ENCODE measurements around the gene ZNF217.
"Not testable (repeated sequence)": the region's sequence is repeated elsewhere in the genome, so short reads cannot be mapped to it uniquely, and the experiment has no call there.

Gene ZNF217

DNA sequence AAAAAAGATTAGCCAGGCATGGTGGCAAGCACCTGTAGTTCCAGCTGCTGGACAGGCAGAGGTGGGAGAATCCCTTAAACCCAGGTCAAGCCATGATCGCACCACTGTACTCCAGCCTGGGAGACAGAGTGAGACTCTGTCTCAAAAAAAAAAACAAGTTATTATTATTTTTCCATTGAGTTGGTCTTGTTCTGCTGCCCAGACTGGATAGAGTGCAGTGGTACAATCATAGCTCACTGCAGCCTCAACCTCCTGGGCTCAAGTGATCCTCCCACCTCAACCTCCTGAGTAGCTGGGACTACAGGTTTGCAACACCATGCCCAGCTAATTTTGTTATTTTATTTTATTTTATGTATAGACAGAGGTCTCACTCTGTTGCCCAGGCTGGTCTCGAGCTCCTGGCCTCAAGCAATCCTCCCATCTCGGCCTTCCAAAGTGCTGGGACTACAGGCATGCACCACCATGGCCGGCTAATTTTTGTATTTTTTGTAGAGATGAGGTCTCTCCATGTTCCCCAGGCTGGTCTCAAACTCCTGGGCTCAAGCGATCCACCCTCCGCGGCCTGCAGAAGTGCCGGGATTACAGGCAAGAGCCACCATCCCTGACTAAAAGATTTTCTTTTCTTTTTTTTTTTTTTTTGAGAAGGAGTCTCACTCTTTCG lies 31.4 kb downstream of the ZNF217 start:
- DNase-seq, result not testable (repeated sequence)

DNA sequence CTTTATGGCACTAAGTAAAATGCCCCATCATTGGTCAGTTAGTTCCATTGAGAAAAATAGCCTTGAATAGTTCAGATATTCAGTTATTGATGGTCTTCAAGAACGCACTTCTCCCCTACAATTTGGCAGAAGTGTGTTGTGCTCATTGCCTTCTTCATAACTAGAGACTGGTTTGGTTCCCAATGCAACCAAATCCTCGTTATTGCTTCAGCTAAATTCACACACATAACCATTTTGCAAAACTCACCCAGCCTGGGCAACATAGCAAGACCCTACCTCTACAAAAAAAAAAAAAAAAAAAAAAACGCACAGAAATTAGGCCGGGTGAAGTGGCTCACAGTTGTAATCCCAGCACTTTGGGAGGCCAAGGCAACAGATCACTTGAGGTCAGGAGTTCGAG lies 32.1 kb downstream of the ZNF217 start:
- DNase-seq, result no peak

DNA sequence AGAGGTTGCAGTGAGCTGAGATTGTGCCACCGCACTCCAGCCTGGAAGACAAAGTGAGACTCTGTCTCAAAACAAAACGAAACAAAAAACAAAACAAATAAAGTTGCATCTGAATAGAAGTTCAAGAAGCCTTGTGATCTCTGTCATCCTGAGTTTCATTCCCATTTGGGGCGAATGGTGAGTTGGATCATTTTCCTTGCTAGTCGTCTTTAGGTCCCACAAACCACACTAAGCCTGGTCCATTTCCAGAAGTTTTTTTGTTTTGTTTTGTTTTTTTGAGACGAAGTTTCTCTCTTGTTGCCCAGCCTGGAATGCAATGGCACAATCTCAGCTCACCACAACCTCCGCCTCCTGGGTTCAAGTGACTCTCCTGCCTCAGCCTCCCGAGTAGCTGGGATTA lies 33.8 kb downstream of the ZNF217 start:
- DNase-seq, result no peak

DNA sequence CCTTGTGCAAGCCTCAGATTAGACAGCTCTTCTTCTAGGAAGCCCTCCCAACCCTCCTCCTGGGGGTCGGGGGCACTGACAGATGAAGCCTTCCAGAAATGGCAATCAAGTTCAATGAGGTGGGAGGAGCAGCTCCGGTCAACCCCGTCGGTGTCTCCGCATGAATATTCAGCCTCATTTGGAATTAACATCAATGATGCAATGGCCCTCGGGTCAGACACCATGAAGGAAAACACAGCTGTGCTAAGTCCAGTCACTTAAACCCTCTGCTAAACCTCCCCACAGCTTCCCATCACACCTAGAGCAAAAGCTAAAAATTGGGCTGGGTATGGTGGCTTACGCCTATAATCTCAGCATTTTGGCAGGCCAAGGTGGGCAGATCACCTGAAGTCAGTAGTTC lies 36.5 kb downstream of the ZNF217 start:
- DNase-seq, result no peak

DNA sequence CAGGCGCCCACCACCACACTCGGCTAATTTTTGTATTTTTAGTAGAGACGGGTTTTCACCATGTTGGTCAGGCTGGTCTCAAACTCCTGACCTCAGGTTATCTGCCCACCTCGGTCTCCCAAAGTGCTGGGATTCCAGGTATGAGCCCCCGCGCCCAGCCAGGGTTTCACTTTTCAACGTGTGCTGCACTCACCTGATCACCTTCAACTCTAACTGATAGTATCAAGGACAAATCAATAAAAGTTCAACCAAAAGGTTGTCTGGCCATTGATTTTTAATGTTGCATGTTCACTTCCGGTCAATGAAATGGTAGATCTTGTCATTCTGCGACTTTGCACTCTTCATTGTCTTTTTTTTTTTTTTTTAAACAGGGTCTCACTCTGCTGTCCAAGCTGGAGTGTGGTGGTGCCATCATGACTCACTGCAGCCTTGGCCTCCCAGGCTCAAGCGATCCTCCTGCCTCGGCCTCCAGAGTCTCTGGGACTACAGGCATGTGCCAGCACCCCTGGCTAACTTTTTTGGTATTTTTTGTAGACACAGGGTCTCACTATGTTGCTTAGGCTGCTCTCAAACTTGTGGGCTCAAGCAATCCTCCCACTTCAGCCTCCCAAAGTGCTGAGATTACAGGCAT lies 37.3 kb downstream of the ZNF217 start:
- DNase-seq, result no peak

DNA sequence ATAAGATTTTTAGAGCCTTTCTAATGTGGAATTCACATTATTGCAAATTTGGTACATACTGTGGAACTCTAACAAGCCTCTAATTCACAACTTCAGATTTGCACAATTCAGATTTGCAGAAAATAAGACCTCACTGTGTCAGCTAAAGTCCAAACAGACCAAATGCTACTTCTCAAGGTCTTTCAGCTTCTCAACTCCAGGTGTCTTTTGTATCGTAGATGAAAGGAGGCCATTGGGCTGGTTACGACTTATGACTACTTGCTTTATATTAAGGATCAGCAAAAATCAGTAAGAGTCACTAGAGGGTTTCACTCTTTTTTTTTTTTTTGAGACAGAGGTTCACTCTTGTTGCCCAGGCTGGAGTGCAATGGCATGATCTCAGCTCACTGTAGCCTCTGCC lies 37.8 kb downstream of the ZNF217 start:
- no peak for DNase-seq

DNA sequence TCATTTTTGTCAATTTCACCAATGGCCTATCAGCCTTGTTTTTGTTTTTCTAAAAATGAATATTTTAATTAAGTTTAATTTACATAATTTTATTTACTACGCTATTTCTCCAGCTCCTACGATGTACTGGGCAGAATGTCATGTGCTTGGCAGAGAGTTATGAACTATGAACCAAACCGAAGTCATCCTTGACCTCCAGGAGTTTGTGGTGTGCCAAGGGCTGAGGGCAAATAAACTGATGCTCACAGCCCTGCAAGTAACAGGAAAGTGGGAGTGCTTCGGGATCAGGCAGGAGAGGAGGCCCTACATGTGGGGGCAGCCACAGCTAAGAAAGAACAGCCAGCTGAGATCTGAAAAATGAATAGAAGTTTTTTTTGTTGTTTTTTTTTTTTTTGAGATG lies 38.6 kb downstream of the ZNF217 start:
- no peak for DNase-seq

DNA sequence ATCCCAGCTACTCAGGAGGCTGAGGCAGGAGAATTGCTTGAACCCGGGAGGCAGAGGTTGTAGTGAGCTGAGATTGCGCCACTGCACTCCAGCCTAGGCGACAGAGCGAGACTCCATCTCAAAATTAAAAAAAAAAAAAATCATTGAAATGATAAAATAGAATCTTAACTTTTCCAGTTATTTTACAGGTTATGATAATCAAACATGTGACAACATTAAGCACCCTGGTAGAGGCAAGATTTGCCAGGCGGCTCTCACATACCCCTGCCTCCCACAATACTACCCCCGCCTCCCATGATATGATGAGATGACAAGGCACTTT lies 41.1 kb downstream of the ZNF217 start:
- DNase-seq, result not testable (repeated sequence)

DNA sequence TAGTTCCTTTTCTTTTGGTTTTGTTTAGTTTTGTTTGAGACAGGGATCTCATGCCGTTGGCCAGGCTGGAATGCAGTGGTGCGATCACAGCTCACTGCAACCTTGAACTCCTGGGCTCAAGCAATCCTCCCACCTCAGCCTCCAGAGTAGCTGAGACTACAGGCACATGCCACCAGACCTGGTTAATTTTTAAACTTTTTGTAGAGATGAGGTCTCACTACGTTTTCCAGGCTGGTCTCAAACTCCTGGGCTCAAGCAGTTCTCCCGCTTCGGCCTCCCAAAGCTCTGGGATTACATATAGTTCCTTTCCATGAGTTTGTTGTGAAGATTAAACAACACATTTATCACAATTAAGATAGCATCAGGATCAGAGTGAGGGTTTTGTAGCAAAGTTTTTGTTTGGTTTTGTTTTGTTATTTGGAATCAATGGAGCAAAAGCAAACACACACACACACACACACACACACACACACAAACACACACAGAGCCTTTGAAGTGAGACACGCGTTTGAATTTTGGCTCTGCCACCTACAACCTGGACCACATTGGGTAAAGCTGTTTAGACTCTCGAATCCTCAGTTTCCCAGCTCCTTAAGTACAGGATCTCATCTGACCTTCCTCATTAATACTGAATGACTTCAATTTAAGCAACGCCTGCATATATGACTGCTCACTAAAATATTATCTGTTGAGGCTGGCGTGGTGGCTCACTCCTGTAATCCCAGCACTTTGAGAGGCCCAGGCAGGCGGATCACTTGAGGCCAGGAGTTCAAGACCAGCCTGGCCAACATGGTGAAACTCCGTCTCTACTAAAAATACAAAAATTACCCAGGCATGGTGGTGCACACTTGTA lies 41.7 kb downstream of the ZNF217 start:
- DNase-seq, result not testable (repeated sequence)

DNA sequence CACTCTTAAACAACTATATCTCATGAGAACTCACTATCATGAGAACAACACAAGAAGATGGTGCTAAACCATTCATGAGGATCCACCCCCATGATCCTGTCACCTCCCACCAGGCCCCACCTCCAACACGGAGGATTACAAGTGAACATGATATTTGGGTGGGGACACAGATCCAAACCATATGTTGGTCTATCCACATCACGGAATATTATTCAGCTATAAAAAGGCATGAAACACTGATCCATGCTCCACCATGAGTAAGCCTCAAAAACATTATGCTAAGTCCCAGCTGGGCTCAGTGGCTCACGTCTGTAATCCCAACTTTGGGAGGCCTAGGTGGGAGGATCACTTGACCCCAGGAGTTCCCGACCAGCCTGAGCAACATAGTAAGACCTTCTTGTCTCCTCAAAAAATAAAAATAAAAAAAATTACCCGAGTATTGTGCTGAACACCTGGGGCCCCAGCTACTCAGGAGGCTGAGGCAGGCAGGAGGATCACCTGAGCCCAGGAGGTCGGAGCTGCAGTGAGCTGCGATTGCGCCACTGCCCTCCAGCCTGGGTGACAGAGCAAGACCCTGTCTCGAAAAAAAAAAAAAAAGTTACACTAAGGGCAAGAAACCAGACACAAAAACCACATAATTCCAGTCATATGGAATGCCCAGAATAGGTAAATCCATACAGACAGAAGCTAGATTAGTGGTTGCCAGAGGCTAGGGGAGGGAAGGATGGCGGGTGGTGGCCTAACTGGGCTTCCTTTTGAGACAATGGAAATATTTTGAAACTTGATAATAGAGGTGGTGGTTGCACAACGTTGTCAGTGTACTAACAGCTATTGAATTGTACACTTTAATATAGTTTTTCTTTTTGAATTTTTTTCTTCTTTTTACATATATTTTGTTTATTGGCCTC lies 43.1 kb downstream of the ZNF217 start:
- DNase-seq, result no peak

DNA sequence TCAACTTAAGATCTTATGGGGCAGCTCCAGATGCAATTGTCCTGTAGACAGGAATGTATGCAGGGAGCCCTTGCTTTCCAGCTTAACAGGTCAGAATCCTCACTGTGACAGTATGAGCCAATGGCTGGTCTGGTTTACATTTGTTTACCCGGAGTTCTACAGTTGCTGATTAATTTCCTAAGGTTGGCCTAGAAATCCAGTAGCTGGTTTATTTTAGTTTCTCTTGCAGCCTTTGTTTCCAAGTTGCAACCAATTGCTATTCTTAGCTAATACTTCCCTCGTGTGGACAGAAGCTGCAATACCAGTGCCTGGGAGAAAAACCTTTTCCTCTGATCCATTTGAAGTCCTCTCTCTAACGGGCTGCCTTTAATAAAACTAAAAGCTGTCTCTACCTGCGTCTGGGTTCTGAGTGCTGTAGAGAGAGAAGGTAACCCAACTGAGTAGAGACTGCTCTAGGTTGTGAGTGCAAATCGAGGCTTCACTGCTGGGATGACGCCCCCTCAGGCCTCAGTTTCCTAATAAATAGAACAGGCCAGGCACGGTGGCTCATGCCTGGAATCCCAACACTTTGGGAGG lies 45.9 kb downstream of the ZNF217 start:
- DNase-seq, result peak; percentile 38

DNA sequence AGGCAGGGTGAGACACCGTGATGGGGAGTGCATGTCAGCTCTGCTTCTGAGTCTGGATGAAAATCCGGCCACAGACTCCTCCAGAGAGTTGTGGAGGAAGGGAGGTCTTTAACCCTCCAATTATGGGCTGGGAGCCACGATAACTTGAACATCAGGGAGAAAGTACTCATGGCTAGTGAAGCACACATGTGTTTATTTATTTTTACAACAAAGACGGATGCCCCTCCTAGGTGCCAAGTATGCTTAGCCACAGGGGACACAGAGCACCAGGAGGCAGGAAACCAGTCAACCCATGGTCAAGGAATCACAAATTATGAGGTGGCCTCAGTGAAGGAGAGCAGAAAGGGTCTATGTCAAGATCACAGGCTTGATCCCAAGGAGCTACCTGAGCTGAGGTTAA lies 54.1 kb downstream of the ZNF217 start:
- DNase-seq, result no peak

DNA sequence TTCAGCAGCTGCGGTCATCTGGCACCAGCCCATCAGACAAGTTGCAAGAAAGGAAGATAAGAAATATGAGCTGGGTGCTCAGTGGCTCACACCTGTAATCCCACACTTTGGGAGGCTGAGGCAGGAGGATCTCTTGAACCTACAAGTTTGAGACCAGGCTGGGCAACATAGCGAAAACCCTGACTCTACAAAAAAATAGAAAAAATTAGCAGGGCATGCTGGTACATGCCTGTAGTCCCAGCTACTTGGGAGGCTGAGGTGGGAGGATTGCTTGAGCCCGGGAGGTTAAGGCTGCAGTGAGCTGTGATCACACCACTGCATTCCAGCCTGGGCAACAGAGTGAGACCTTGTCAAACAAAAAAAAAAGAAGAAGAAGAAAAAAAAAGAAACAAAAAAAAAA lies 57.3 kb downstream of the ZNF217 start:
- not testable (repeated sequence) for DNase-seq

DNA sequence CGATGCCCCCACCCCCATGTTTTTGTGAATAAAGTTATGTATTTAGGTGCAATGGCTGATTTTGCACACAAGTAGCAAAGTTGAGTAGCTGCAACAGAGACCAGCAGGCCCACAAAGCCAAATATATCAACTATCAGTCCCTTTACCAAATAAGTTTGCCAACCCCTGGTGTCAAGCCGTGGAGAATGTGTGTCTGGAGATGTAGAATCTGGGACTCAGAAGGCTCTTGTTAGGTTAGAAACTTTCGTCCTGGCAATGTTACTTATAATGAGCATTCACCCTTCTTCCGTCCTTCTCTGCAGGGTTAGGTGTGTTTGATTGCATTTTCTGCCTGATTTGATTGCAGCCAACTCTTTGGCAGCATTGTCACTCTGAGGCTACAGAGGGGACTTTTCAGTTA lies 57.8 kb downstream of the ZNF217 start:
- DNase-seq, result no peak

DNA sequence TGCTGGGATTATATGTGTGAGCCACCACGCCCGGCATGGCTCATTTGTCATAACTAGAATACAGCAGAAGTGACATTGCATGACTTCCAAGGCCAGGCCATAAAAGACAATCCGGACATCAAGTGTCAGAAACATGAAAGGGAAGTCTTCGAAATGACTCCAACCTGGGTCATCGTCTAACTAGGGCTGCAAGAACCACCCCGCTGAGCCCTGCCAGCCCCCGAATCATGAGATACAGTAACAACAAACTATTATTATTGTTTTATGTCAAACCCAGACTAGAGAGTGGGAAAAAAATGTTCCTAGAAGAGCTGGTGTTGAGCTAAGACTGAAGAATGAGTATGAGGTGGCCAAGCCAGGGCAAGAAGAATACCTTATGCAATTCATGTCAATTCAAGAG lies 59.6 kb downstream of the ZNF217 start:
- no peak for DNase-seq

DNA sequence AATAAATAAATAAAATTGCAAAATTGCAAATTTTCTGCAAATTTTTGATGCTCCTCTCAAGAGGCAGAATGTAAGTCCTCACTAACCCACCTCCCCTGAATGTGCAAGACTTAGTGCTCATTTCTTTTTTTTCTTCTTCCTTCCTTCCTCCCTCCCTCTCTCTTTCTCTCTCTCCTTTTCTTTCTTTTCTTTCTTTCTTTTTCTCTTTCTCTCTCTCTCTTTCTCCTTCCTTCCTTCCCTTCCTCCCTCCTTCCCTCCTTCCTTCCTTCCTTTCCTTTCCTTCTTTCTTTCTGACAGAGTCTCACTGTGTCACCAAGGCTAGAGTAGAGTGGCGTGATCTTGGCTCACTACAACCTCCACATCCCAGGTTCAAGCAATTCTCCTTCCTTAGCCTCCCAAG lies 60.1 kb downstream of the ZNF217 start:
- DNase-seq, result no peak

DNA sequence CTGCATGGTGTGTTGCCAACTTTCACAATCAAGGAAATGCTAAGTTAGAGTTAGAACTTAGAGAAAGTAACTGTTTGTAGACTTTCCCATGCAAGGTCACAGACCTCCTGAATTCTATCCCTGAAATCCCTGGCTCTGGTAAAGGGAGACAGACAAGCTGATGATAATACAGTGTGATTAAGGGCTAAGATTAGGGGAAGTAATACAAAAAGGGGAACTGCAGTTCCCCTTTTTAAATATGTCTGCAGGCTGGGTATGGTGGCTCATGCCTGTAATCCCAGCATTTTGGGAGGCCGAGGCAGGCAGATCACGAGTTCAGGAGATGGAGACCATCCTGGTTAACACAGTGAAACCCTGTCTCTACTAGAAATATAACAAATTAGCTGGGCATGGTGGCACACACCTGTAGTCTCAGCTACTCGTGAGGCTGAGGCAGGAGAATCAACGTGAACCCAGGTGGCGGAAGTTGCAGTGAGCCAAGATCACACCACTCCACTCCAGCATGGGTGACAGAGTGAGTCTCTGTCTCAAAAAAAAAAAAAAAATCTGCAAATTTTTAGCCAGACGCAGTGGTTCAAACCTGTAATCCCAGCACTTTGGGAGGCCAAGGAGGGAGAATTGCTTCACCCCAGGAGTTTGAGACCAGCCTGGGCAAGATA lies 60.9 kb downstream of the ZNF217 start:
- DNase-seq, result not testable (repeated sequence)

DNA sequence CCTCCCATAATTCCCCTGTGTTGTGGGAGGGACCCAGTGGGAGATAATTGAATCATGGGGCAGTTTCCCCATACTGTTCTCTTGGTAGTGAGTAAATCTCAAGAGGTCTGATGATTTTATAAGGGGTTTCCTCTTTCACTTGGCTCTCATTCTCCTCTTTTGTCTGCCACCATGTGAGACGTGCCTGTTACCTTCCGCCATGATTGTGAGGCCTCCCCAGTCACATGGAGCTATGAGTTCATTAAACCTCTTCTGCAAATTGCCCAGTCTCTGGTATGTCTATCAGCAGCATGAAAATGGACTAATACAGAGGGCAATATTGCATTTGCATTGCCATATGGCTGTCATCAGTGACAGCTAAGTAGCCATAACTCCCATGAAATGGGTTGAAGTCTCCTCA lies 63.2 kb downstream of the ZNF217 start:
- no peak for DNase-seq

DNA sequence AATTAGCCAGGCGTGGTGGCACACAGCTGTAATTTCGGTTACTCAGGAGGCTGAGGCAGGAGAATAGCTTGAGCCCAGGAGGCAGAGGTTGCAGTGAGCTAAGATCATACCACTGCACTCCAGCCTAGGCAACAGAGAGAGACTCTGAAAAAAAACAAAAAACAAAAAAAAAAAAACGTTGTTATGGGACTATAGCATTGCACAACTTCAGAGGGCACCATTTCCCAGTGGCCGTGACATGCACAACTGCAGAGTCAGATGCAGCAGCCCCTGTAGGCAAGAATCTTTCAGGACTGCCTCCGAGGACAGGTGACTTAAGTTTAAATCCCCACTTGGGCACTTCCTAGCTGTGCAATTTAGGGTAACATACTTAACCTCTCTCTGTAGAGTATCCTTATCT lies 64.0 kb downstream of the ZNF217 start:
- no peak for DNase-seq

DNA sequence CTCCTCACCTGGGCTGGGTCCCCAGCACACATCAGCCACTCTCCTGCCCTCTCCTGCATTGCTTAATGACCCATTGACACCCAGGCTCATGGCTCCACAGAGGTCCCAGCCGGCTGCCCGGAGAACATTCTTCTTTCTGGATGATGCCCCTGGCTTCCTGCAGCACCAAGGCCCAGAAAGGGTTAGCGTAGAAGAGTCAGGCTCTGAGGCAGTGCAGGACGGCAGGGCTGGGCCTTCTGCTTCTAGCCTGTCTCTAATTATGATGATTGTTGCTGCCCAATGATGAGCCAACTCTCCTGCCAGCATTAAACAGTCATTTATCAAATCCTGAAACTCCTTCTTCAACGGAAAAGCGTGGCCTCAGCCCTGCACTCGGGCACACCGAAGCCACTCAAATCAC lies 66.4 kb downstream of the ZNF217 start:
- no peak for DNase-seq

DNA sequence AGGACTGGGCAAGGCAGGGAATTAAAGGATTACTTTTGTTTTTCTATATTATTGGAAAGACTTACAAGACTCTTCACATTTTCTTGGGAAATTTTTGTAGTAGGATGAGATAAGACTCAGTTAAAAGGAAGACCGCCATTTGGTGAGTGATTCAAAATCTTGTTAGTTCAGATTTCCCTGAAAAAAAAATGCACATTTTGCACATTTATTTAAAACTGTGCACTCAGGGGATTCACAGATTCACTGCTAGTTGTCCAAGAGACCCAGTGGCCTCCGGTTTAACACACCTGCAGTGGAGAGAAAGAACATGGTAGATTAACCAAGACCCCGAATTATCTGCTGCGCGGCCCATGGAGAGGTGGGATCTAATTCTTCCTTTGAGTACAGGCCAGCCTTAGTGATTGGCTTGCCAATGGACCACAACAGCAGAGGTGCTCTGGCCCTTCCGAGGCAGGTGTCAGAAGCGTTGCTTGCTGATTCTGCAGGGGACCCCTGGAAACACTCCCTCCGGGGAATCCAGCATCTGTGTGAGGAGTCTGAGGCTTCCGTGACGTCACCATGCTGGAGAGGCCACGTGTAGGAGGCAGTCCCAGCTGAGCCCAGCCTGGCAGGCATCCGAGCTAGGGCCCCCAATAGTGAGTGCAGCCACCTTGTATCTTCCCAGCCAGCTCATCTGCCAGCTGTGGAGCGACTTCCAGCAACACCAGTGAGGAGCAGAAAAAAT lies 68.9 kb downstream of the ZNF217 start:
- no peak for DNase-seq

DNA sequence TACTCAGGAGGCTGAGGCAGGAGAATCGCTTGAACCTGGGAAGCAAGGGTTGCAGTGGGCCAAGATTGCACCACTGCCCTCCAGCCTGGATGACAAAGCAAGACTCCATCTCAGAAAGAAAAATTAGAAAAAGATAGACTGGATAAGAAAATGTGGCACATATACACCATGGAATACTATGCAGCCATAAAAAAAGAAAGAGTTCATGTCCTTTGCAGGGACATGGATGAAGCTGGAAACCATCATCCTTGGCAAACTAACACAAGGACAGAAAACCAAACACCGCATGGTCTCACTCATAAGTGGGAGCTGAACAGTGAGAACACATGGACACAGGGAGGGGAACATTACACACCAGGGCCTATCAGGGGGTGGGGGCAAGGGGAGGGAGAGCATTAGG lies 70.0 kb downstream of the ZNF217 start:
- DNase-seq, result not testable (repeated sequence)
